Fibroblast of villous mesenchyme (primary cell): ENCODE measurements around the gene HAND2. TPM values are rescaled to one million over a fixed set of nuclear protein-coding genes. Genes with fewer than 3 reads are reported as not detected.

ENCODE experiments used
- DNase-seq: peaks from one replicate; pipeline ENCODE4 v3.0.0-alpha.2; 2010; ENCODE audit warnings: low read depth
- H3K4me3 ChIP-seq: 2 replicates; pipeline ENCODE4 v1.5.1; 2011; ENCODE audit warnings: low read depth, mild to moderate bottlenecking, low read length
- CTCF ChIP-seq: IDR thresholded peaks from 2 replicates; pipeline ENCODE4 v1.5.1; 2012; ENCODE audit warnings: low read depth, mild to moderate bottlenecking, low read length; ENCODE audit not compliant: insufficient read depth
- total RNA-seq: library from RNA; depleted of rRNA; stranded (reverse); fragments of >200 nt; gene quantifications from 2 replicates; pipeline ENCODE4 v1.2.3, GENCODE V29; 2012

The HAND2 gene
- total RNA-seq, 1 donor = 71.7 TPM

- no peak for TF ChIP-seq CTCF
- peak; percentile 37 for DNase-seq
- peak overlapping the region; percentile 97 for H3K4me3 ChIP-seq
Observed at GRCh38 chr4:173521467-173522159, 8.4 kb downstream of the HAND2 start.

GRCh38 chr4:173520921-173521466 lies 9.0 kb downstream of the HAND2 start:
- TF ChIP-seq CTCF = no peak
- DNase-seq = peak; percentile 65

GRCh38 chr4:173519111-173520101 lies 10.6 kb downstream of the HAND2 start:
- peak; percentile 93 for DNase-seq
- no peak for TF ChIP-seq CTCF
- peak overlapping the region; percentile 52 for H3K4me3 ChIP-seq

More at GRCh38 chr4:173520921-173521466, 9.0 kb downstream of the HAND2 start:
- H3K4me3 ChIP-seq = no peak overlapping the region

- DNase-seq = peak; percentile 68
- no peak for TF ChIP-seq CTCF
- H3K4me3 ChIP-seq = peak overlapping the region; percentile 52
Observed at GRCh38 chr4:173518425-173519102, 11.5 kb downstream of the HAND2 start.

- peak overlapping the region; percentile 52 for H3K4me3 ChIP-seq
- DNase-seq = peak; percentile 71
- TF ChIP-seq CTCF = no peak
Observed at GRCh38 chr4:173517781-173518424, 12.1 kb downstream of the HAND2 start.
